H1 (cell line): ENCODE data around the gene TLE4. TPM values are rescaled to one million over a fixed set of nuclear protein-coding genes. Genes with fewer than 3 reads are reported as not detected.

Experiments
- EGR1 ChIP-seq: IDR thresholded peaks from 2 replicates; pipeline ENCODE4 v1.6.1; 2011; ENCODE audit warnings: low read depth, low read length, borderline replicate concordance
- SUZ12 ChIP-seq: fragments of 200-600 bp; sonication (generic); IDR thresholded peaks from 2 replicates; pipeline ENCODE4 v1.6.1; 2012; ENCODE audit warnings: mild to moderate bottlenecking, inconsistent platforms, low read length, moderate library complexity, mixed read lengths
- polyA plus RNA-seq, 7 experiments: library from polyadenylated mRNA; depleted of rRNA in 3 of 7; stranded (reverse) in 5 of 7; unstranded in 2 of 7; fragments of >200 nt in 5 of 7; fragments of 200-250 nt in 2 of 7; gene quantifications; 1 replicate in 5 of 7; 2 replicates in 1 of 7; 4 replicates in 1 of 7; pipeline versions ENCODE4 v1.2.1 to v1.2.3, GENCODE V29; 2011 to 2013; ENCODE audit warnings: missing spikeins in 2 of 7, mixed read lengths in 2 of 7
- total RNA-seq: library from RNA; stranded (reverse); fragmentation: NEBNext Ultra II Directional; extraction: Animal tissue kit (Norgen Biotek cat#: 25700); gene quantifications from 2 replicates; pipeline ENCODE4 v1.2.1, GENCODE V29; 2021
- TF ChIP-seq, protein P1 (sequence below), 3 experiments: IDR thresholded peaks; 1 replicate in 2 of 3; 2 replicates in 1 of 3; pipeline versions ENCODE4 v1.5.1 to v1.6.1; 2011; ENCODE audit warnings: low read length in 3 of 3, mild to moderate bottlenecking in 3 of 3, inconsistent platforms in 2 of 3, low read depth in 1 of 3, moderate library complexity in 1 of 3; ENCODE audit not compliant: insufficient read depth in 1 of 3; ENCODE audit errors: control extremely low read depth in 1 of 3
- TF ChIP-seq, protein P2 (sequence below): IDR thresholded peaks from 2 replicates; pipeline ENCODE4 v1.6.1; 2012; ENCODE audit warnings: inconsistent platforms

The TLE4 gene
- total and polyA plus RNA-seq, 2 of the 8 experiments (the other 6 are each of a cell fraction or from before 2014, with no cell fraction given) = 32.4 to 36.9 TPM

DNA sequence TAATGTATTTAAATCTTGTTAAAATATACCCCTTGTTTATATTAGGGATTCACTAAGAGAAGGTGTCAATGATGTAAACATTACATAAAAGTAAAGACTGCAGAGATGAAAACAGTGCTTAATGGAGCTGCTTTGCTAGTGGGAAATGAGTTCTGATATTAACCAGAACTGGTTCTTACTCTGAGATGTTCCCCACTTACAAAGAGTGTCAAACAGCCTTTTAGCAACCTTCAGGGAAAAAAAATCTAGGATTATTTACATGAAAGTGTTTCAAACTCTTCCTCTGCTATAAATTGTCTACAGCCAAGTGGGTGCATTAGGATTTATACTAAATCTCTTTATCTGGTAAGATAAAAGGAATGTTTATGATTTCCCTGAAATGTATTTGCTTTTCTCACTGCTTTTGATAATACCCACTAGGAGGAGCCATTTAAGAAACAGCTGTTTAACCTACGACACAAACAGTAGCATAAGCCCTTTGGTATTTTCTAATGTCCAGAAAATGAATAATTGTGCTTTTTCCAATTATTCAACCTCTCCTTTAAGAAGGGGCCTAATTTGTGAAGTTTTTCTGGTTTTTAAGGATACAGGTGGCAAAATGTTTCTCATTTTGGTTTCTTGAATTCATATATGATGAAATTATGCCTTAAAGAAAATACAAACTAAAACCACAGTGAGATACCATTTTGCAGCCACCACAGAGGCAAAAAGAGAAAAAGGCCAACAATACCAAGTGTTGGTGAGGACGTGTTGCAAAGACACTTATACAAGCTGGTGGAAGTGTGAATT, 186.3 kb downstream of the TLE4 start (continued):
- TF ChIP-seq, protein P1, sequence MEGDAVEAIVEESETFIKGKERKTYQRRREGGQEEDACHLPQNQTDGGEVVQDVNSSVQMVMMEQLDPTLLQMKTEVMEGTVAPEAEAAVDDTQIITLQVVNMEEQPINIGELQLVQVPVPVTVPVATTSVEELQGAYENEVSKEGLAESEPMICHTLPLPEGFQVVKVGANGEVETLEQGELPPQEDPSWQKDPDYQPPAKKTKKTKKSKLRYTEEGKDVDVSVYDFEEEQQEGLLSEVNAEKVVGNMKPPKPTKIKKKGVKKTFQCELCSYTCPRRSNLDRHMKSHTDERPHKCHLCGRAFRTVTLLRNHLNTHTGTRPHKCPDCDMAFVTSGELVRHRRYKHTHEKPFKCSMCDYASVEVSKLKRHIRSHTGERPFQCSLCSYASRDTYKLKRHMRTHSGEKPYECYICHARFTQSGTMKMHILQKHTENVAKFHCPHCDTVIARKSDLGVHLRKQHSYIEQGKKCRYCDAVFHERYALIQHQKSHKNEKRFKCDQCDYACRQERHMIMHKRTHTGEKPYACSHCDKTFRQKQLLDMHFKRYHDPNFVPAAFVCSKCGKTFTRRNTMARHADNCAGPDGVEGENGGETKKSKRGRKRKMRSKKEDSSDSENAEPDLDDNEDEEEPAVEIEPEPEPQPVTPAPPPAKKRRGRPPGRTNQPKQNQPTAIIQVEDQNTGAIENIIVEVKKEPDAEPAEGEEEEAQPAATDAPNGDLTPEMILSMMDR (IDR thresholded peaks at IDR 0.05; ENCODE audit: control extremely low read depth in 1 of 3, insufficient read depth in 1 of 3, low read depth in 1 of 3, low read length in 3 of 3) = peak in 1 of 3 experiments; percentile 43; a peak in 2 of 4 replicates
- no peak for TF ChIP-seq EGR1
- TF ChIP-seq, protein P2, sequence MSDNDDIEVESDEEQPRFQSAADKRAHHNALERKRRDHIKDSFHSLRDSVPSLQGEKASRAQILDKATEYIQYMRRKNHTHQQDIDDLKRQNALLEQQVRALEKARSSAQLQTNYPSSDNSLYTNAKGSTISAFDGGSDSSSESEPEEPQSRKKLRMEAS = no peak
- no peak for TF ChIP-seq SUZ12
